Measurements from ENCODE around the gene CNTNAP2. TPM values are rescaled to one million over a fixed set of nuclear protein-coding genes. Genes with fewer than 3 reads are reported as not detected.

Gene CNTNAP2
- total and polyA plus RNA-seq, 2 donors from 2014 or later = 0.06 to 0.13 TPM

DNA sequence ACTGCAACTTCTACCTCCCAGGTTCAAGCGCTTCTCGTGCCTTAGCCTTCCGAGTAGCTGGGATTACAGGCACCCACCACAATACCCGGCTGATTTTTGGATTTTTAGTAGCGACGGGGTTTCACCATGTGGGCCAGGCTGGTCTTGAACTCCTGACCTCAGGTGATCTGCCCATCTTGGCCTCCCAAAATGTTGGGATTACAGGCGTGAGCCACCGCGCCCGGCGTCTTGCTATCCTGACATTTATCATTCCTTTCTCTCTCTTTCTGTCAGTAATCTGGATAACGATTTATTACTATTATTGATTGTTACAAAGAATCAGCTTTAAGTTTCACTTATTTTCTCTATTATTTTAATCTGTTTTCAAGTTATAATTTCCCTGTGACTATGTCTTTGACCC is 548.4 kb downstream of the CNTNAP2 start:
- Histone ChIP-seq H3K4me1 (ENCODE audit: control insufficient read depth in 2 of 3, insufficient read depth in 2 of 3, low read depth in 1 of 3, low read length in 3 of 3) (no peaks in the 10 kb centered on the region), H3K36me3 (ENCODE audit: control insufficient read depth in 2 of 3, insufficient read depth in 3 of 3, low read length in 3 of 3) (no peaks in the 10 kb centered on the region), H3K9ac (ENCODE audit: low read length in 3 of 3) (no peak overlapping the region), H3K4me3 (ENCODE audit: low read length in 3 of 3) (no peak overlapping the region), H3K9me3 (ENCODE audit: control insufficient read depth in 2 of 3, insufficient read depth in 1 of 3, low read length in 3 of 3) (no peaks in the 10 kb centered on the region), H3K27ac (ENCODE audit: low read depth in 2 of 2, low read length in 2 of 2) (no peak overlapping the region), H3K27me3 (ENCODE audit: control insufficient read depth, insufficient read depth, low read length) (no peaks in the 10 kb centered on the region)
- TF ChIP-seq, protein P1, sequence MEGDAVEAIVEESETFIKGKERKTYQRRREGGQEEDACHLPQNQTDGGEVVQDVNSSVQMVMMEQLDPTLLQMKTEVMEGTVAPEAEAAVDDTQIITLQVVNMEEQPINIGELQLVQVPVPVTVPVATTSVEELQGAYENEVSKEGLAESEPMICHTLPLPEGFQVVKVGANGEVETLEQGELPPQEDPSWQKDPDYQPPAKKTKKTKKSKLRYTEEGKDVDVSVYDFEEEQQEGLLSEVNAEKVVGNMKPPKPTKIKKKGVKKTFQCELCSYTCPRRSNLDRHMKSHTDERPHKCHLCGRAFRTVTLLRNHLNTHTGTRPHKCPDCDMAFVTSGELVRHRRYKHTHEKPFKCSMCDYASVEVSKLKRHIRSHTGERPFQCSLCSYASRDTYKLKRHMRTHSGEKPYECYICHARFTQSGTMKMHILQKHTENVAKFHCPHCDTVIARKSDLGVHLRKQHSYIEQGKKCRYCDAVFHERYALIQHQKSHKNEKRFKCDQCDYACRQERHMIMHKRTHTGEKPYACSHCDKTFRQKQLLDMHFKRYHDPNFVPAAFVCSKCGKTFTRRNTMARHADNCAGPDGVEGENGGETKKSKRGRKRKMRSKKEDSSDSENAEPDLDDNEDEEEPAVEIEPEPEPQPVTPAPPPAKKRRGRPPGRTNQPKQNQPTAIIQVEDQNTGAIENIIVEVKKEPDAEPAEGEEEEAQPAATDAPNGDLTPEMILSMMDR (IDR thresholded peaks at IDR 0.05; ENCODE audit: borderline replicate concordance, extremely low read depth, insufficient read depth) = no peak
- intact Hi-C loops (cut with DNase I) = no loop called here
- FAIRE-seq (no peak), DNase-seq (no peak)

- no peaks in the 10 kb centered on the region for H3K27me3 ChIP-seq (ENCODE audit: control insufficient read depth, insufficient read depth, low read length)
- H3K27ac ChIP-seq (ENCODE audit: low read depth in 2 of 2, low read length in 2 of 2) = no peak overlapping the region
- no peaks in the 10 kb centered on the region for H3K9me3 ChIP-seq (ENCODE audit: control insufficient read depth in 2 of 3, insufficient read depth in 1 of 3, low read length in 3 of 3)
- no peaks in the 10 kb centered on the region for H3K36me3 ChIP-seq (ENCODE audit: control insufficient read depth in 2 of 3, insufficient read depth in 3 of 3, low read length in 3 of 3)
- DNase-seq (no peak), FAIRE-seq (no peak)
- H3K4me1 ChIP-seq (ENCODE audit: control insufficient read depth in 2 of 3, insufficient read depth in 2 of 3, low read depth in 1 of 3, low read length in 3 of 3) = no peaks in the 10 kb centered on the region
- no peak overlapping the region for H3K4me3 ChIP-seq (ENCODE audit: low read length in 3 of 3)
- TF ChIP-seq, protein P1 (IDR thresholded peaks at IDR 0.05; ENCODE audit: borderline replicate concordance, extremely low read depth, insufficient read depth) = no peak
- intact Hi-C loops (cut with DNase I) = no loop called here
- no peak overlapping the region for H3K9ac ChIP-seq (ENCODE audit: low read length in 3 of 3)
Observed at GRCh38 chr7:146670532-146670931, 553.9 kb downstream of the CNTNAP2 start.

GRCh38 chr7:146681487-146681886 is 564.9 kb downstream of the CNTNAP2 start:
- Histone ChIP-seq H3K27me3 (ENCODE audit: control insufficient read depth, insufficient read depth, low read length) (no peaks in the 10 kb centered on the region), H3K4me1 (ENCODE audit: control insufficient read depth in 2 of 3, insufficient read depth in 2 of 3, low read depth in 1 of 3, low read length in 3 of 3) (no peaks in the 10 kb centered on the region), H3K9ac (ENCODE audit: low read length in 3 of 3) (no peak overlapping the region), H3K9me3 (ENCODE audit: control insufficient read depth in 2 of 3, insufficient read depth in 1 of 3, low read length in 3 of 3) (no peaks in the 10 kb centered on the region), H3K27ac (ENCODE audit: low read depth in 2 of 2, low read length in 2 of 2) (no peak overlapping the region), H3K4me3 (ENCODE audit: low read length in 3 of 3) (no peak overlapping the region), H3K36me3 (ENCODE audit: control insufficient read depth in 2 of 3, insufficient read depth in 3 of 3, low read length in 3 of 3) (no peaks in the 10 kb centered on the region)
- DNase-seq (no peak), FAIRE-seq (no peak)
- intact Hi-C loops (cut with DNase I) = no loop called here
- TF ChIP-seq, protein P1 (IDR thresholded peaks at IDR 0.05; ENCODE audit: borderline replicate concordance, extremely low read depth, insufficient read depth) = no peak

- intact Hi-C loops (cut with DNase I) = no loop called here
Observed at GRCh38 chr7:146683439-146683838, 566.8 kb downstream of the CNTNAP2 start.

More at GRCh38 chr7:146683439-146683838, 566.8 kb downstream of the CNTNAP2 start:
- TF ChIP-seq, protein P1 (IDR thresholded peaks at IDR 0.05; ENCODE audit: borderline replicate concordance, extremely low read depth, insufficient read depth) = no peak
- no peak for FAIRE-seq
- Histone ChIP-seq H3K4me3 (ENCODE audit: low read length in 3 of 3) (no peak overlapping the region), H3K27me3 (ENCODE audit: control insufficient read depth, insufficient read depth, low read length) (no peaks in the 10 kb centered on the region), H3K27ac (ENCODE audit: low read depth in 2 of 2, low read length in 2 of 2) (no peak overlapping the region), H3K9ac (ENCODE audit: low read length in 3 of 3) (no peak overlapping the region), H3K9me3 (ENCODE audit: control insufficient read depth in 2 of 3, insufficient read depth in 1 of 3, low read length in 3 of 3) (no peaks in the 10 kb centered on the region), H3K36me3 (ENCODE audit: control insufficient read depth in 2 of 3, insufficient read depth in 3 of 3, low read length in 3 of 3) (no peaks in the 10 kb centered on the region), H3K4me1 (ENCODE audit: control insufficient read depth in 2 of 3, insufficient read depth in 2 of 3, low read depth in 1 of 3, low read length in 3 of 3) (no peaks in the 10 kb centered on the region)
- no peak for DNase-seq
